ENCODE data around the gene PIGH.

Gene PIGH

GRCh38 chr14:67564236-67564635 lies 35.8 kb downstream of the PIGH start:
- H2AFZ ChIP-seq (ENCODE audit: low read length) = no peak overlapping the region
- no peaks in the 10 kb centered on the region for H3K27me3 ChIP-seq (ENCODE audit: insufficient read depth, low read length, poor library complexity, severe bottlenecking)
- no peaks in the 10 kb centered on the region for H3K9me2 ChIP-seq (replicated peaks; ENCODE audit: low read depth, low read length)
- no peak overlapping the region for H3K9ac ChIP-seq (ENCODE audit: low read depth, low read length, poor library complexity, severe bottlenecking)
- H4K20me1 ChIP-seq (ENCODE audit: insufficient read depth, low read length, poor library complexity, severe bottlenecking) = no peaks in the 10 kb centered on the region
- TF ChIP-seq EZH2phosphoT487 (IDR thresholded peaks at IDR 0.05; ENCODE audit: borderline replicate concordance) = no peak
- no peak for TF ChIP-seq CTCF (conservative IDR thresholded peaks at IDR 0.05; ENCODE audit: low read length)
- H3K79me2 ChIP-seq (ENCODE audit: insufficient read depth, low read length) = no peaks in the 10 kb centered on the region
- H3K4me3 ChIP-seq (ENCODE audit: low read length, poor library complexity, severe bottlenecking) = no peak overlapping the region
- no peaks in the 10 kb centered on the region for H3K9me3 ChIP-seq (ENCODE audit: insufficient read depth, low read depth, low read length)
- no peaks in the 10 kb centered on the region for H3K4me1 ChIP-seq (ENCODE audit: insufficient read depth, low read length, poor library complexity, severe bottlenecking)
- H3F3A ChIP-seq (ENCODE audit: low read depth) = no peaks in the 10 kb centered on the region
- H3K4me2 ChIP-seq (ENCODE audit: low read depth, low read length, poor library complexity, severe bottlenecking) = no peak overlapping the region
- no peaks in the 10 kb centered on the region for H3K36me3 ChIP-seq (ENCODE audit: insufficient read depth, low read length)

GRCh38 chr14:67562776-67563150 lies 37.3 kb downstream of the PIGH start:
- Histone ChIP-seq H3K9me3 (ENCODE audit: insufficient read depth, low read depth, low read length) (no peaks in the 10 kb centered on the region), H3K79me2 (ENCODE audit: insufficient read depth, low read length) (no peaks in the 10 kb centered on the region), H3K9ac (ENCODE audit: low read depth, low read length, poor library complexity, severe bottlenecking) (no peak overlapping the region), H3K27me3 (ENCODE audit: insufficient read depth, low read length, poor library complexity, severe bottlenecking) (no peaks in the 10 kb centered on the region), H2AFZ (ENCODE audit: low read length) (no peak overlapping the region), H3K4me2 (ENCODE audit: low read depth, low read length, poor library complexity, severe bottlenecking) (no peak overlapping the region), H3K36me3 (ENCODE audit: insufficient read depth, low read length) (no peaks in the 10 kb centered on the region), H3K9me2 (replicated peaks; ENCODE audit: low read depth, low read length) (no peaks in the 10 kb centered on the region), H3K4me3 (ENCODE audit: low read length, poor library complexity, severe bottlenecking) (no peak overlapping the region), H4K20me1 (ENCODE audit: insufficient read depth, low read length, poor library complexity, severe bottlenecking) (no peaks in the 10 kb centered on the region), H3F3A (ENCODE audit: low read depth) (no peaks in the 10 kb centered on the region), H3K4me1 (ENCODE audit: insufficient read depth, low read length, poor library complexity, severe bottlenecking) (no peaks in the 10 kb centered on the region)
- TF ChIP-seq EZH2phosphoT487 (IDR thresholded peaks at IDR 0.05; ENCODE audit: borderline replicate concordance) = no peak
- no peak for TF ChIP-seq CTCF (conservative IDR thresholded peaks at IDR 0.05; ENCODE audit: low read length)

- no peak overlapping the region for H2AFZ ChIP-seq (ENCODE audit: low read length)
- H3K36me3 ChIP-seq (ENCODE audit: insufficient read depth, low read length) = no peaks in the 10 kb centered on the region
- no peak overlapping the region for H3K4me2 ChIP-seq (ENCODE audit: low read depth, low read length, poor library complexity, severe bottlenecking)
- H3K4me1 ChIP-seq (ENCODE audit: insufficient read depth, low read length, poor library complexity, severe bottlenecking) = peaks cover 5% of the 10 kb centered on the region
- no peaks in the 10 kb centered on the region for H4K20me1 ChIP-seq (ENCODE audit: insufficient read depth, low read length, poor library complexity, severe bottlenecking)
- no peaks in the 10 kb centered on the region for H3K79me2 ChIP-seq (ENCODE audit: insufficient read depth, low read length)
- no peaks in the 10 kb centered on the region for H3K9me3 ChIP-seq (ENCODE audit: insufficient read depth, low read depth, low read length)
- H3K9me2 ChIP-seq (replicated peaks; ENCODE audit: low read depth, low read length) = no peaks in the 10 kb centered on the region
- no peaks in the 10 kb centered on the region for H3K27me3 ChIP-seq (ENCODE audit: insufficient read depth, low read length, poor library complexity, severe bottlenecking)
- H3K4me3 ChIP-seq (ENCODE audit: low read length, poor library complexity, severe bottlenecking) = no peak overlapping the region
- no peaks in the 10 kb centered on the region for H3F3A ChIP-seq (ENCODE audit: low read depth)
- no peak for TF ChIP-seq CTCF (conservative IDR thresholded peaks at IDR 0.05; ENCODE audit: low read length)
- TF ChIP-seq EZH2phosphoT487 (IDR thresholded peaks at IDR 0.05; ENCODE audit: borderline replicate concordance) = no peak
- H3K9ac ChIP-seq (ENCODE audit: low read depth, low read length, poor library complexity, severe bottlenecking) = no peak overlapping the region
Measured at GRCh38 chr14:67562025-67562775, 37.9 kb downstream of the PIGH start.
